Hepatic stellate cell (primary cell): ENCODE measurements around the gene ZNF688.
"Not testable (repeated sequence)": the region's sequence is repeated elsewhere in the genome, so short reads cannot be mapped to it uniquely, and the experiment has no call there.

ENCODE experiments used
- DNase-seq: peaks from one replicate; pipeline ENCODE4 v3.0.0; 2011; ENCODE audit warnings: low spot score

Gene ZNF688

DNA sequence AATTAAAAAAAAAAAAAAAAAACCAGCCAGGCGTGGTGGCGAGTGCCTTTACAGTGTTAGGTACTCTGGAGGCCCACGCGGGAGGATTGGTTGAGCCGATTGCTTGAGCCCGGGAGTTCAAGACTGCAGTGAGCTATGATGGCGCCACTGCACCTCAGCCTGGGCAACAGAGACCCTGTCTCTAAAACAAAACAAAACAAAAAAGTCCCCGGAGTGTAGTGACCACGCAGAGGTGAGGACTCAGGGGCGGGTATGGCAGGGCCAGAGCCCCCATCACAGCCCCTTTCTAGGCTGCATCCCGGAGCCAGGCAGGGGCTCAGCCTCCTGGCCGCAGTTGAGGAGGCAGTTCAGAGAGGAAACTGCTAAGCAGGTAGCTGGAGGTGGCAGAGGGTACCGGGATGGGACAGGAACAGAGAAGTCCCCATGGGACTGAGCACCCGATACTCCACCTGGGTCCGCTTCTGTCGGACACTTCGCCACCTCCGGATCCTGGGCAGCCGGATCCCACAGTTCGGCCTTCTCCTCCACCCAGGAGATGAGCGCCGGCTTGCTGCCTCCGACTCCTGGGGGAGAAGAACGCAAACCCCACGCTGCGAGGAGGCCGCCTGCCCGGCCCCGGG, 37.7 kb downstream of the ZNF688 start:
- peak; percentile 31 for DNase-seq

DNA sequence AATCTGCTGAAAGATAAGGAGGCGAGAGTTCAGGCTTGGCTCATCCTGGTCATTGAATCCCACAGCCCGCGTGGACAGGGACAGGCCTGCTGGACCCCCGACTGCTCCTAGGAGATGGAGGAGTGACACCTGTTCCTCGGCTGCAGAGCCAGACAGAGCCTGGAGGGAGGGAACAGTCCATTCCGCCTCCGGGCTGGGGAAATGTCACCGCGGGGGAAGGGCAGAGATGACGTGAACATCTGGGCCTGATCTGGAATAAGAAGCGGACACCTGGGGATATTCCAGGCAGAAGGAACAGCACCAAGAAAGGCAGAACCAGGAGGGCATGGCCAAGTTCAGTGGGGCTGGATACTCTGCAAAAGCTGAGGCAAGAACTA, 38.4 kb downstream of the ZNF688 start:
- no peak for DNase-seq

DNA sequence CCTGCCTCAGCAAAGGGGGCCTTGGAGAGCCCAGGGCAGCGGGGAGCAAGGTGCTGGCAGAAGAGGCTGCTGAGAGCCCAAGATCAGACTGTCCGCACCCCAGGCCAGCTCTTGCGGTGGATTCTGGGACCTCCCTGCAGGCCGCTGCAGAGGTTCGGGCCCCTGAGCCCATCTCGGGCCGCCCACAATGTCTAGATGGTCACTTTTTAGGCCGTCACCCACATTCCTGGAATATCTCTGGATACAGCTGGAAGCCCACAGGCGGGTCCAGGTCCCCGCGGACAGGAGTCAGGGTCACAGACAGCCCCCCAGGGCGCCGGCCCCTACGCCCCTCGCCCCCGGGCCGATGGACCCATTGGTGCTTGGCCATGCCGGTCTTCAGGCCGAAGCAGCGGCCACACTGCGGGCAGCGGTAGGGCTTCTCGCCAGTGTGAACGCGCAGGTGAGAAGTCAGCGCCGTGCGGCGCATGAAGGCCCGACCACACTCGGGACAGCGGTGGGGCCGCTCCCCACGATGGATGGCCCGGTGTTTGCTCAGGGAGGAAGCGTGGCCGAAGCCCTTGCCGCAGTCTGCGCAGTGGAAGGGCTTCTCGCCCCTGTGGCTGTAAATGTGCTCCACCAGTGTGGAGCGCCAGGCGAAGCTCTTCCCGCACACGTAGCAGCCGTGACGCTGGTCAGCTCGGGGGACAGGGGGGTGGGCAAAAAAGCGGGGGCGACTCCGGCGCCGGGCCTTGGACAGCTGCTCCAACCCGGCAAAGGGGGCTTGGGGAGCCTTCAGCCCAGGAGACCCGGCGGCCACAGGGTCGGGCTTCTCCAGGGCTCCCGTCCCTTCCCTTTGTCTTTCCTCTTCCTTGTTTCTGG, 39.0 kb downstream of the ZNF688 start:
- no peak for DNase-seq

DNA sequence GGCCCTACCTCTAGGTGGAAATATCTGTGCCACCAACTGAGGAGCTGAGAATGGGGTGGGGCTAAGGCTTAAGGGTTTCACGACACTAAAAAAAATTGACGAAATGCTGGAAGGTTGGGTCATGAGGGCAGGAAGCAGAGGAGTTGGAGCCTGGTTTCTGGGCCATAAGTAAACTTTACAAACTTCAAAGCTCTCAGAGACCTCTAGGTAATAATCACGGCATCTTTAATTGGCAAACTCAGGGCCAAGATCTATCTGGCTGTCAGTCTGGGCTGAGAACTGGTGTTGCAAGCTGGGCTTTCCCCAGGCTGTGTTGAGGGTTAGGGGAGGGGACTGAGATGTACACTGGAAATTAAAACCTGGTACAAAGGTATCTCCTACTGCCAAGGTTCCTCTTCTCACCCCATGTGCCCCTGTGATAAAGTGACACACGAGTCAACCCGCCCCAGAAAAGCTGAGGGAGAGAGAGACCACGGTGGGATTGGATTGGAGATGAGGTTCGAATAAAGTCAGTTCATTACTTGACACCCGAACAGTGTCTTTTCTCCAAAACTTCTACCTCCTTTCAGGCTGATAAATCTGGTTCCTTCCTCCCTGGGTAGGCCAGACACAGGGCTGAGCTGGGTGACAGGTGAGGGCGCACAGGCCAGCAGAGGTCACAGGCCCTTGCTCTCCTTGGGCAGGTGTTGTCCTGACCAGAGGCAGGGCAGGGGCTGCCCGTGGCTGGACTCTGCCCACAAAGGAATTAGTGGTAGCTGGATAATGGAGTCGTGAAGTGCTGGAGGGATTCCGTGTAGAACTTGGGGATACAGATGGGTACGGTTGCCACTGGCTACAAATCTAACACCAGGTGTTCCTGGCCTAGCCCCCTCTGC, 41.1 kb downstream of the ZNF688 start:
- no peak for DNase-seq

DNA sequence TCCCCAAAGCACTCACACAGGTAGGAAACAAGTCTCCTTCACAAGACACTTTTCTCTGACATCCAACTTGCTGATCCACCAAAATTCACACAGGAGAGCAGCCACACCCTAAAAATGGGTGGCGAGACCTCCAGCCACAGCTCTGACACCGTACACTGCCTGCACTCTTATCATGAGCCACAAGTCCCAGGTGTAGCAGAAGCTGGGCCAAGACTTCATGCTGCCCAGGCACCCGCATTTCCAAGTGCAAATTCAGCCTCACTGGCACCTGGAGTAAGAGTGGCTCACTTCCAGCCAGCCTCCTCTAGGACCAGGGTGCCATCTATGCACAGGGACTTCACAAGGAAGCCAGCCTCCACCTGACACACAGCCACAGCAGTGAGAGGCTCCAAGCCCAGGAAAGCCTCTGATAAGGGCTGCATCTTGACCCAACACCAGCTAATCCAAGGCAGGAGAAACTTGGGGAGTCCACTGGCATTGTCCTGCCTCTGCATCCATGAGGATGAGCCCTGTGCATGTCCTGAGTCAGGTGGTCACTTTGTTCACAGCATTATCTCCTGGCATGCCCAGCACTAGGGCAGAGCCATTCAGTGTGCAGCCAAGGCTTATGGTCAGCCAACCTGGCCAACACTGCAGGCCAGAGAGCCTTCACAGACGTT, 42.6 kb downstream of the ZNF688 start:
- DNase-seq: no peak

DNA sequence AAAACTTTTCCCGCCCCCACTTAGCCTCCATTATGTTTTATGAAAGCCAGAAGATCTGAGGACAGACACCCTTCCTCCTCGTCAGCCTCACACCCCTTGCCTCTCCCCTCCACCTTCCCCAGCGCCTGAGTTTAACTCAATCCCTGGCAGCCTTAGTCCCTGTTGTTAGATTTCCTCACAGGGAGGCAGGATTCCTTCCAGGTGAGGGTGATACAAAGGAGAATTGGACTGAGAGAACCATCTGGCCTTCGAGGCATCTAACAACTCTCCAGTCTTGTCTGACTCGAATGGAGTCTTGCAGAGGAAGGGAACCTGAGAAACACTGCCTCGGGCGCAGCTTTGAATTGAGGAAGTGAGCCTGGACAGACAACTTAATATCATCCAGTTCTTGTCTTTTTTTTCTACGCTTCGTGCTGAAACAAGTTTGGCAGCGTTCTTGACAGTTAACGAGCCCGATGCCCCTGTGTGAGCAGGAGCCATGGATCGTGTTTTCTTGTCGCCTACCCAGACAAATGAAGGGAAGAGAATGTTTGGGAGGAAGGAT, 43.8 kb downstream of the ZNF688 start:
- DNase-seq: no peak

DNA sequence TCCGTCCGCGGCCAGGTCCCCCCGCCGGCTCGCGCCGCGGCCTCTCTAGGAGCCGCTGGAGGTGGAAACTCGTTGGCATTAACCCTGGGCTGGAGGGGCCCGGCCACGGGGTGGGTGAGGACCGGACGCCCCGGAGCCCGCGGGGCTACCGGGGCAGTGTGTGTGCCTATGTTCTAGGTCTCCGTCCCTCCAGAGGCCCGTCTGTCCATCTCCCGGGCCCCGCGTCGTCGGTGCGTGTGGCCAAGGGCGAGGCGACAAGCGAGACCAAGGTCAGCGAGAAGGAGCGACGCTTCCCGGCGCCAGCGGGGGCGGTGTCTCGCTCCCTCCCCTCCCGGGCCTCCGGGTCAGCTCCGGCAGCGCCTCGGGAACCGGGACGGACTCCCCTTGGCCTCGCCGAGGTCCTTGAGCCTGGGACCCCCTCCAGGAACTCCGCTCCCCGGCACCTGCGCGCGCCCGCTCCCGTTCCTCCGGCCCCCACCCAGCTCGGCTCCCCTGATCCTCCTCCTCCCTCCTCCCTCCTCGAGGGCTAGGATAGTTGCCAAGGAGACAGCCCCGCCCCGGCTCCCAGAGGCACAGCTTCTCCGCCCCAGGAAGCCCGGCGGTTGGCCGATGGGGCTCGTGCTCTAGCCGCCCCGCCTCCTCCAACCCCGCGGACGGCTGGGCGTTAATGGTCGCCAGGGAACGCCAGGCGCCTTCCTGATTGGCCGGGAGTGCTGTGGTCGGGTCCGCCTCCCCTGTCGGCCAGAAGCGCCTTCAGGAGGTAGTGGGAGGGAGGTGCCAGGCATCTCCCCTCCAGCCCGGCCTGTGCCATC, 44.5 kb downstream of the ZNF688 start:
- DNase-seq: peak; percentile 99

DNA sequence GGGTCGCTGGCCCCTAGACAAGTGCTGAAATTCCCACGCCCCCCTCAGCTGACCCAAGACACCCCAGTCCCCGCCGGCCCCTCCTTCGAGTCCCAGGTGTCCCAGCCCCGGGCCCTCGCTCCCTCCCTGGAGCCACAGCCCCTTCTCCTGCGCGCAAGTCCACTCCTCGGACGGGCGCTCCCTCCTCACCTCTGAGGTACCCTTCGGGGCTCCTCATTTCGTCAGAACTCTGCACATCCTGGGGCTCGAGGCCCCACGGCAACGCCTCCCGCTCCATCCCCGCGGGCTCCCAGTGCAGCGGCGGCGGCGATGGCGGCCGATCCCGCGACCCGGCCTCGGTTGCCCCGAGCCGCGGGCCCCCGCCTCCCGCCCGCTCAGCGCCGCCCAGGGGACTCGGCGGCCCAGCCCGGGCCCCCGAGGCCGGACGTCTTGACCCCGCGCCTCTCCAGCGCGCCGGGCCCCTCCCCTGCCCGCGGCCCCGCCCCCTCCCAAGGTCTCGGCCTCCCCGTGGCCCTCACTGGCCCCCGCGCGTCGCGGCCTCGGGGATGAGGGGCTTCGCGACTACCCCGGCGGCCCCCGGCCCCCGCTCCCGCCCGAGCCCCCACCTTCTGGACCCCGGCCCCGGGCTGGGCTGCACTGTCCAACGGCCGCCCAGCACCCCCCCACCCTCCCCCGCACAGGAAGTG, 45.2 kb downstream of the ZNF688 start, which contains the start of gene ZNF768:
ZNF768 (minus strand) TSS at position 430 of the 686 bp plus-strand sequence; CDS start at position 277, 153 bp downstream.
- no peak for DNase-seq

DNA sequence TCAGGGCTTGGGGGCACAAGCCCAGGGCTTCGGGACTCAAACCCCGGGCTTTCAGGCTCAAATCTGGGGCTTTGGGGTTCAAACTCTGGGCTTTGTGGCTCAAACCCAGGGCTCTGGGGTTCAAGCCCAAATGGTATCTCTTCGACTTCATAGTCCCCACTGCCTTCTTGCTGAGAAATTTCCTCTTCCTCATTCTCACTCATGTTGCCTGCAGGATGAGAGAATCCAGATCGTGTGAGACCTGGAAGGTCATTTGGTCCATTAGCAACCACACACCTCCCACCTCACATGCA, 45.7 kb downstream of the ZNF688 start:
- DNase-seq: peak; percentile 34

DNA sequence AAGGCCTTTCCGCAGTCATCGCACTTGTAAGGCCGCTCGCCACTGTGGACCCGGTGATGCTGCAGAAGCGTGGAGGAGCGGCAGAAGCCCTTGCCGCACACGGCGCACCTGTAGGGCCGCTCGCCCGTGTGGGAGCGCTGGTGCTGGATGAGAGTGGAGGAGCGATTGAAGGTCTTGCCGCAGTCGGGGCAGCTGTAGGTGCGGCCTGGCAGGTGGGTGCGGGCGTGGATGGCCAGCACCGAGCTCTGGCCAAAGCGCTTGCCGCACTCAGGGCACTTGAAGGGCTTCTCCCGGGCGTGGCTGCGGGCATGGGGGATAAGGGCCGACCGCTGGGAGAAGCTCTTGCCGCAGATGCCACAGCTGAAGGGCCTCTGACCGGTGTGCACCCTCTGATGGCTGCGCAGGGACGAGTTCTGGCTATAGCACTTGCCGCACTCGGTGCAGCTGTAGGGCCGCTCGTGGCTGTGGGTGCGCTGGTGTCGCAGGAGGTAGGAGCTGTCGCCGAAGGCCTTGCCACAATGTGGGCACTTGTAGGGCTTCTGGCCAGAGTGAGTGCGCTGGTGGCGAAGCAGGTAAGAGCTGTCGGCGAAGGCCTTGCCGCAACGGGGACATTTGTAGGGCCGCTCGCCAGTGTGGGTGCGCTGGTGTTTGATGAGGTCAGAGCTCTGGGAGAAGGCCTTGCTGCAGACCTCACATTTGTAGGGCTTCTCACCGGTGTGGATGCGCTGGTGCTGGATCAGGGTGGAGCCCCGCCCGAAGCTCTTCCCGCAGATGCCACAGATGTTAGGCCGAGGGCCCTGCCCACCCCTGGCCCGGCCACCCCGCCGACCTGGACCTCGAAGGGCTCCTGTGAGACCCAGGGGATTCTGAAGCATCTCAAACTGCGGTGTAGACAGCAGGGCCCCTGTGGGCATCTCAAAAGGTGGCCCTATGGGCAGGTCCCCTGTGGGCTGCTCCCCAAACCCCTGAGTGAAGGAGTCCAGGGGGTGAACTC, 46.6 kb downstream of the ZNF688 start:
- no peak for DNase-seq

DNA sequence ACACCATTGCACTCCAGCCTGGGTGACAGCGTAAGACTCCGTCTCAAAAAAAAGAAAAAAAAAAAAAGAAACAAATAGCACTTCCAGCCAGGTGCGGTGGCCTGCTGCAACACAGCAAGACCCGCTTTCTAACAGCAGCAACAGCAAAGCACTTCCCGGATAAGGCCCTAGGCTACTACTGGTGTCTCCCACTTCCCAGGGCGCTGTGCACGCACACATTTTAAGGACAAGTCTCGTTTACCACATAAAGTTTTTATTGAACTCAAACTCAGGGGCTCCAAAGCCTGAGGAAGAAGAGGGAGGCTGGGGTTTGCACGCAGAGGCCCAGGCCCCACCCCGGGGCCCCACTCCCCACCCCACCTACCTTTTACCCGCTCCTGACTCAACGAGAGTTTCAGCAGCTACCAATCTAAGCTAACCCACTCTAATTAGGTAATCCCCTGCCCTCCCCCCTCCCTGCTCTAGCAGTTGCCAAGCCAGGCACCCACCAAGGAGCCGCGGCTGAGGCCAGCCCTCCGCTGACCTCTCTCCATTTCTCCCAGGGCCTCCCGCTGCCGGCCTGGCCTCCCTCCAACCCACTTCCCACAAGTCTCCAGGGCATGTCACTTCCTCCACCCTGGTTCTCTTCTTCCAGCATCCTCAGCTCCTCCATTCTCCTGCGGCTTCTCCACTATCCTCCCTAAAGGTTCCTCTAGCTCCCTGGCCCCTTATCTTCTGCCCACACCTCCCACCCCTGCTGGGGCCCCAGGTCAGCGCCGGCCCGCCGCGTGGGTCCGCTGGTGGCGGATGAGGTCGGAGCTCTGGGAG, 47.5 kb downstream of the ZNF688 start:
- no peak for DNase-seq

DNA sequence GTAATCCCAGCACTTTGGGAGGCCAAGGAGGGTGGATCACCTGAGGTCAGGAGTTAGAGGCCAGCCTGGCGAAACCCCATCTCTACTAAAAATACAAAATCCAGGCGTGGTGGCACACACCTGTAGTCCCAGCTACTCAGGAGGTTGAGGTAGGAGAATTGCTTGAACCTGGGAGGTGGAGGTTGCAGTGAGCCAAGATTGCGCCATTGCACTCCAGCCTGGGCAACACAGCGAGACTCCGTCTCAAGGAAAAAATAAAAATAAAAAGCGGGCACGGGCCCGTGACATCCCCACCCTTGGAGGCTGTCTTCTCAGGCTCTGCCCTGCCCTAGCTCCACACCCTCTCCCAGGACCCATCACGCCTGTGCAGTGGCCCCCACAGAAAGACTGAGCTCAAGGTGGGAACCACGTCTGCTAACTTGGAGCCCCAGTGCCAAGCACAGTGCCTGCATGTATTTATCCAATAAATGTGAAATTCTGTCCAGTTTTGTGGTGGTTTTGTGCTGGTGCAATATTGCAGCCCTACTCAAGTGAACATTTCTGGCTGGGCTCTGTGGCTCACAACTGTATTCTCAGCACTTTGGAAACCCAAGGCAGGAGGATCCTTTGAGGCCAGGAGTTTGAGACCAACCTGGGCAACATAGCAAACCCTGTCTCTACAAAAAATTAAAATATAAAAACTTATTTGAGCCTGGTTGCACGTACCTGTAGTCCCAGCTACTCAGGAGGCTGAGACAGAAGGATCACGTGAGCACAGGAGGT, 48.6 kb downstream of the ZNF688 start:
- DNase-seq: not testable (repeated sequence)

DNA sequence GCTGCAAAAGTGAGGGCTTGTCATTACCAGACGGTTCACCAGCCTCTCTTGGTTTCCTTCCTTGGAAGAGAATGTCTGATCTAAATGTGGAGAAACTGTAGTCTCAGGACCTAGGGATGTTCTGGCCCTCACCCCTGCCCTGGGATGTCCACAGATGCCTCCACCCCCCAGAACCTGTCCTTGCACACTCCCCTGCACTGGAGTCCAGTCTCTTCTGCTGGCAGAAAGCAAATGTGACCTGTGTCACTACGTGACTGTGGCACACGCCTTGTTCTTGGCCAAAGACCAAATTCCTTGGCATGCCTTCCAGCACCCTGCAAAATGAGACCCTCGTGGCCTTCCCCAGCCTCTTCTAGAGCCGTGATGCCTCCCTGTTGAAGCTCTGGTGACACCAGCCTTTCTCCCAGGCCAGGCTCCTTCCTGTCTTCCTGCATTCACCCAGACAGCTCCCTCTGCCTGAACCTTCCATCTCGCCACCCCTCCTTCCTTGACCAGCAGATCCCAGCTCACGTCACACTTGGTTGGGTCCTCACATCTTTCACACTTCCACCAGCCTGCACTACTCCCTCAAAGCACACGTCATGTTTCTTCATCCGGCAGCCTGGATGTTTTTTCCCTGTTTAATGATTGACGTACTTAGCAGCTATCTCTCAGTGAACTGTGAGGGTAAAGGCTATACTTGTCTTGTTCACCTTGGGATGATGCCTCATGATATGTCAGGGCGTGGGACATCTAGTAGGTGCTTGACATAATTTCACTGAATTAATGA, 49.5 kb downstream of the ZNF688 start:
- no peak for DNase-seq

DNA sequence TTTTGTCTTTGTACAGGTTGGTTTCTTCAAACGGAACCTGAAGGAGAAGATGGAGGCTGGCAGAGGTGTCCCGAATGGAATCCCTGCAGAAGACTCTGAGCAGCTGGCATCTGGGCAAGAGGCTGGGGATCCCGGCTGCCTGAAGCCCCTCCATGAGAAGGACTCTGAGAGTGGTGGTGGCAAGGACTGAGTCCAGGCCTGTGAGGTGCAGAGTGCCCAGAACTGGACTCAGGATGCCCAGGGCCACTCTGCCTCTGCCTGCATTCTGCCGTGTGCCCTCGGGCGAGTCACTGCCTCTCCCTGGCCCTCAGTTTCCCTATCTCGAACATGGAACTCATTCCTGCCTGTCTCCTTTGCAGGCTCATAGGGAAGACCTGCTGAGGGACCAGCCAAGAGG, 50.0 kb downstream of the ZNF688 start:
- DNase-seq: no peak
